ENCODE measurements around the gene FGF12. TPM values are rescaled to one million over a fixed set of nuclear protein-coding genes. Genes with fewer than 3 reads are reported as not detected.
"Not testable (repeated sequence)": the region's sequence is repeated elsewhere in the genome, so short reads cannot be mapped to it uniquely, and the experiment has no call there.

Gene FGF12
- total RNA-seq, 4 donors from 2014 or later, result 1.0 to 4.4 (median 1.3) TPM; not detected in 1

- no peaks in the 10 kb centered on the region for H3K4me1 ChIP-seq
- no peak for DNase-seq
- no peak overlapping the region for H3K4me3 ChIP-seq
- H3K27me3 ChIP-seq, result no peaks in the 10 kb centered on the region
- no peak overlapping the region for H3K27ac ChIP-seq
- no peaks in the 10 kb centered on the region for H3K36me3 ChIP-seq
- H3K9me3 ChIP-seq, result no peaks in the 10 kb centered on the region
- TF ChIP-seq CTCF (IDR thresholded peaks at IDR 0.05) (no peak), POLR2A (IDR thresholded peaks at IDR 0.05) (no peak)
- intact Hi-C loops (cut with DNase I; ENCODE audit: low total_unique reads), result no loop called here
Observed at GRCh38 chr3:192597913-192598312, 129.4 kb downstream of the FGF12 start.

- Histone ChIP-seq H3K27me3 (no peaks in the 10 kb centered on the region), H3K36me3 (no peaks in the 10 kb centered on the region), H3K27ac (no peak overlapping the region), H3K4me3 (no peak overlapping the region), H3K4me1 (no peaks in the 10 kb centered on the region), H3K9me3 (no peaks in the 10 kb centered on the region)
- intact Hi-C loops (cut with DNase I; ENCODE audit: low total_unique reads), result no loop called here
- no peak for DNase-seq
- TF ChIP-seq CTCF (IDR thresholded peaks at IDR 0.05) (no peak), POLR2A (IDR thresholded peaks at IDR 0.05) (no peak)
Observed at GRCh38 chr3:192597506-192597905, 129.8 kb downstream of the FGF12 start.

GRCh38 chr3:192578729-192579128 lies 148.6 kb downstream of the FGF12 start:
- H3K9me3 ChIP-seq, result no peaks in the 10 kb centered on the region
- DNase-seq, result no peak
- no peaks in the 10 kb centered on the region for H3K27me3 ChIP-seq
- no peaks in the 10 kb centered on the region for H3K4me1 ChIP-seq
- H3K36me3 ChIP-seq, result no peaks in the 10 kb centered on the region
- TF ChIP-seq CTCF (IDR thresholded peaks at IDR 0.05), result no peak
- no peak for TF ChIP-seq POLR2A (IDR thresholded peaks at IDR 0.05)
- H3K4me3 ChIP-seq, result no peak overlapping the region
- intact Hi-C loops (cut with DNase I; ENCODE audit: low total_unique reads), result no loop called here
- H3K27ac ChIP-seq, result no peak overlapping the region

- H3K4me1 ChIP-seq, result no peaks in the 10 kb centered on the region
- intact Hi-C loops (cut with DNase I; ENCODE audit: low total_unique reads), result no loop called here
- H3K36me3 ChIP-seq, result no peaks in the 10 kb centered on the region
Observed at GRCh38 chr3:192577811-192578210, 149.5 kb downstream of the FGF12 start.

GRCh38 chr3:192577271-192577670 lies 150.1 kb downstream of the FGF12 start:
- Histone ChIP-seq H3K4me3 (no peak overlapping the region), H3K27me3 (no peaks in the 10 kb centered on the region), H3K9me3 (no peaks in the 10 kb centered on the region), H3K36me3 (no peaks in the 10 kb centered on the region), H3K4me1 (no peaks in the 10 kb centered on the region), H3K27ac (no peak overlapping the region)
- DNase-seq, result no peak
- no peak for TF ChIP-seq POLR2A (IDR thresholded peaks at IDR 0.05)
- TF ChIP-seq CTCF (IDR thresholded peaks at IDR 0.05), result no peak
- intact Hi-C loops (cut with DNase I; ENCODE audit: low total_unique reads), result no loop called here

More at GRCh38 chr3:192577811-192578210, 149.5 kb downstream of the FGF12 start:
- Histone ChIP-seq H3K4me3 (no peak overlapping the region), H3K27ac (no peak overlapping the region), H3K27me3 (no peaks in the 10 kb centered on the region), H3K9me3 (no peaks in the 10 kb centered on the region)
- TF ChIP-seq CTCF (IDR thresholded peaks at IDR 0.05) (no peak), POLR2A (IDR thresholded peaks at IDR 0.05) (no peak)
- no peak for DNase-seq

- DNase-seq; H3K4me3 ChIP-seq; H3K4me1 ChIP-seq; H3K27me3 ChIP-seq; H3K27ac ChIP-seq; H3K36me3 ChIP-seq; intact Hi-C loops (cut with DNase I; ENCODE audit: low total_unique reads); H3K9me3 ChIP-seq: not testable (repeated sequence)
Observed at GRCh38 chr3:192576704-192577103, 150.6 kb downstream of the FGF12 start.
